AG09319 (cell line): ENCODE measurements around the gene SLC7A1.

Experiments
- DNase-seq: peaks from one replicate; pipeline ENCODE4 v3.0.0-alpha.2; 2010; ENCODE audit warnings: low read depth; ENCODE audit errors: extremely low read depth
- CTCF ChIP-seq: IDR thresholded peaks from 2 replicates; pipeline ENCODE4 v1.5.1; 2011; ENCODE audit warnings: low read depth, mild to moderate bottlenecking, inconsistent platforms, low read length, moderate library complexity

SLC7A1 gene

GRCh38 chr13:29543230-29544215, 52.0 kb downstream of the SLC7A1 start:
- no peak for DNase-seq
- no peak; the same call in 1 of the 2 replicates for TF ChIP-seq CTCF

GRCh38 chr13:29542381-29542780, 53.1 kb downstream of the SLC7A1 start:
- TF ChIP-seq CTCF: no peak

GRCh38 chr13:29541400-29541799, 54.1 kb downstream of the SLC7A1 start:
- DNase-seq: no peak
- no peak for TF ChIP-seq CTCF

More at GRCh38 chr13:29542381-29542780, 53.1 kb downstream of the SLC7A1 start:
- no peak for DNase-seq

- no peak for TF ChIP-seq CTCF
- DNase-seq: no peak
These were observed 54.7 kb downstream of the SLC7A1 start for GRCh38 chr13:29540799-29541198.

GRCh38 chr13:29540334-29540733, 55.2 kb downstream of the SLC7A1 start:
- DNase-seq: no peak

GRCh38 chr13:29539856-29540255, 55.6 kb downstream of the SLC7A1 start:
- no peak for TF ChIP-seq CTCF
- DNase-seq: no peak

More at GRCh38 chr13:29540334-29540733, 55.2 kb downstream of the SLC7A1 start:
- no peak for TF ChIP-seq CTCF

GRCh38 chr13:29538652-29539040, 56.8 kb downstream of the SLC7A1 start:
- no peak for TF ChIP-seq CTCF
- no peak for DNase-seq
